GM21381 (cell line): ENCODE measurements around the gene SNX5.

ENCODE experiments used
- ATAC-seq: cut with Tn5 transposase; IDR thresholded peaks from one replicate; pipeline ENCODE4 v1.9.1; 2021; ENCODE audit warnings: mild to moderate bottlenecking, moderate library complexity; ENCODE audit not compliant: unreplicated experiment

The SNX5 gene

GRCh38 chr20:17993546-17993945 lies 25.0 kb upstream of the SNX5 start:
- ATAC-seq: no peak

GRCh38 chr20:17992847-17993513 lies 24.4 kb upstream of the SNX5 start:
- ATAC-seq: no peak

- peak; percentile 60 for ATAC-seq
Measured at GRCh38 chr20:17992224-17992637, 23.6 kb upstream of the SNX5 start.

- no peak for ATAC-seq
Measured at GRCh38 chr20:17990278-17990972, 21.8 kb upstream of the SNX5 start.

- no peak for ATAC-seq
Measured at GRCh38 chr20:17987988-17988387, 19.4 kb upstream of the SNX5 start.

GRCh38 chr20:17985388-17986018 lies 16.9 kb upstream of the SNX5 start:
- ATAC-seq: no peak

- no peak for ATAC-seq
Measured at GRCh38 chr20:17976305-17976704, 7.7 kb upstream of the SNX5 start.

- ATAC-seq: no peak
Measured at GRCh38 chr20:17972121-17972520, 3.5 kb upstream of the SNX5 start.

GRCh38 chr20:17971300-17972013 lies 2.9 kb upstream of the SNX5 start:
- ATAC-seq: no peak

- ATAC-seq: no peak
Measured at GRCh38 chr20:17969884-17970409, 1.4 kb upstream of the SNX5 start.

GRCh38 chr20:17969278-17969883 lies 787 bp upstream of the SNX5 start:
- peak; percentile 12 for ATAC-seq

- ATAC-seq: peak; percentile 5
Measured at GRCh38 chr20:17967521-17968365, 851 bp downstream of the SNX5 start.

GRCh38 chr20:17966432-17967310 lies 1.9 kb downstream of the SNX5 start:
- ATAC-seq: no peak

GRCh38 chr20:17965042-17965697 lies 3.4 kb downstream of the SNX5 start:
- ATAC-seq: no peak

GRCh38 chr20:17964632-17965031 lies 4.0 kb downstream of the SNX5 start:
- no peak for ATAC-seq

GRCh38 chr20:17964073-17964472 lies 4.5 kb downstream of the SNX5 start:
- ATAC-seq: no peak

GRCh38 chr20:17963114-17963897 lies 5.3 kb downstream of the SNX5 start:
- no peak for ATAC-seq

- ATAC-seq: no peak
Measured at GRCh38 chr20:17961587-17961940, 7.0 kb downstream of the SNX5 start.
